GM13977 (cell line): ENCODE data around the gene LORICRIN.
A peak's percentile ranks its signal among the peaks of the same experiment; 100 is the strongest.

Source experiments
- DNase-seq: peaks from one replicate; pipeline ENCODE4 v3.0.0; 2012; ENCODE audit warnings: low spot score
- CTCF ChIP-seq: IDR thresholded peaks from 2 replicates; pipeline ENCODE4 v1.5.1; 2012; ENCODE audit warnings: mild to moderate bottlenecking, control low read depth; ENCODE audit not compliant: insufficient read depth; ENCODE audit errors: extremely low read depth, missing control alignments
- in situ Hi-C: fragments of 300-500 bp; cut with MboI; formaldehyde crosslinking; loops from one replicate; pipeline ENCODE4 v1.12.0; 2022; ENCODE audit warnings: low sequenced_read_pairs, low pct_unique_long_range_greater_than_20kb, mixed read lengths, inconsistent platforms; ENCODE audit not compliant: unreplicated experiment

LORICRIN gene

GRCh38 chr1:153271711-153272110, 12.2 kb downstream of the LORICRIN start:
- DNase-seq = no peak
- in situ Hi-C loops = no loop called here
- no peak for TF ChIP-seq CTCF

GRCh38 chr1:153272186-153272585, 12.7 kb downstream of the LORICRIN start:
- DNase-seq = no peak
- in situ Hi-C loops = no loop called here
- no peak for TF ChIP-seq CTCF

- TF ChIP-seq CTCF = peak; percentile 71
- DNase-seq = peak; percentile 55
- in situ Hi-C loops = no loop called here
These were observed 18.4 kb downstream of the LORICRIN start for GRCh38 chr1:153277852-153278251.

GRCh38 chr1:153288634-153289275, 29.3 kb downstream of the LORICRIN start:
- TF ChIP-seq CTCF = peak; percentile 82
- DNase-seq = peak; percentile 54
- in situ Hi-C loops = no loop called here

GRCh38 chr1:153291514-153291913, 32.0 kb downstream of the LORICRIN start:
- TF ChIP-seq CTCF = no peak
- in situ Hi-C loops = no loop called here
- peak; percentile 62 for DNase-seq

- no peak for TF ChIP-seq CTCF
- no peak for DNase-seq
- in situ Hi-C loops = no loop called here
These were observed 32.7 kb downstream of the LORICRIN start for GRCh38 chr1:153292185-153292584.
